Smooth muscle cell (in vitro differentiated cells): Measurements from ENCODE around the gene TGFBR2. TPM values are rescaled to one million over a fixed set of nuclear protein-coding genes. Genes with fewer than 3 reads are reported as not detected.

ENCODE experiments used
- DNase-seq: peaks from one replicate; lab custom pipeline; 2025; ENCODE audit not compliant: unreplicated experiment; lab: John Stamatoyannopoulos, UW
- H2AFZ ChIP-seq: fragments of 200-600 bp; sonication (generic); 2 replicates; pipeline ENCODE4 v1.6.0; 2016; ENCODE audit warnings: antibody characterized with exemption, low read depth, mild to moderate bottlenecking
- H3F3A ChIP-seq: fragments of 200-600 bp; sonication (generic); 2 replicates; pipeline ENCODE4 v1.6.0; 2017; ENCODE audit warnings: antibody characterized with exemption, low read depth
- H3K27ac ChIP-seq: fragments of 200-600 bp; sonication (generic); 2 replicates; pipeline ENCODE4 v1.5.1; 2016; ENCODE audit warnings: low read depth, mild to moderate bottlenecking
- H3K27me3 ChIP-seq: fragments of 200-600 bp; sonication (generic); 2 replicates; pipeline ENCODE4 v1.6.1; 2016; ENCODE audit warnings: low read depth, mild to moderate bottlenecking
- H3K36me3 ChIP-seq: fragments of 200-600 bp; sonication (generic); 2 replicates; pipeline ENCODE4 v1.5.1; 2016; ENCODE audit warnings: low read depth
- H3K4me1 ChIP-seq: fragments of 200-600 bp; sonication (generic); 2 replicates; pipeline ENCODE4 v1.5.1; 2016; ENCODE audit warnings: low read depth
- H3K4me2 ChIP-seq: fragments of 200-600 bp; sonication (generic); 2 replicates; pipeline ENCODE4 v1.6.0; 2016; ENCODE audit warnings: mild to moderate bottlenecking
- H3K4me3 ChIP-seq: fragments of 200-600 bp; sonication (generic); 2 replicates; pipeline ENCODE4 v1.5.1; 2016; ENCODE audit warnings: mild to moderate bottlenecking
- H3K79me2 ChIP-seq: fragments of 200-600 bp; sonication (generic); 2 replicates; pipeline ENCODE4 v1.6.0; 2016; ENCODE audit warnings: low read depth, mild to moderate bottlenecking
- H3K9ac ChIP-seq: fragments of 200-600 bp; sonication (generic); 2 replicates; pipeline ENCODE4 v1.6.0; 2016; ENCODE audit warnings: low read depth
- H3K9me3 ChIP-seq: fragments of 200-600 bp; sonication (generic); replicated peaks from 2 replicates; pipeline ENCODE4 v1.5.1; 2016; ENCODE audit warnings: low read depth
- H4K20me1 ChIP-seq: fragments of 200-600 bp; sonication (generic); 2 replicates; pipeline ENCODE4 v1.6.0; 2016; ENCODE audit warnings: low read depth
- WGBS: methylation state at CpG from one replicate; pipeline ENCODE4 v1.1.7; 2016; ENCODE audit warnings: low lambda C conversion rate; 5-methylcytosine and 5-hydroxymethylcytosine counted together
- polyA plus RNA-seq: library from polyadenylated mRNA; unstranded; fragments of >200 nt; fragmentation: Nextera tagmentation; extraction: Ambion mirVana; gene quantifications from 2 replicates; pipeline ENCODE4 v1.2.1, GENCODE V29; 2016
- total RNA-seq: library from RNA; depleted of rRNA; stranded (reverse); fragments of >200 nt; gene quantifications from 2 replicates; pipeline ENCODE4 v1.2.3, GENCODE V29; 2014
- TF ChIP-seq, protein P1 (sequence below): fragments of 200-600 bp; sonication (generic); IDR thresholded peaks from 2 replicates; pipeline ENCODE4 v1.5.1; 2017; ENCODE audit warnings: borderline replicate concordance, mild to moderate bottlenecking, antibody characterized with exemption; ENCODE audit not compliant: insufficient read depth, poor library complexity, severe bottlenecking

Gene TGFBR2
- total and polyA plus RNA-seq, 2 experiments from 2014 or later = 39.6 to 53.7 TPM

- peaks cover 15% of the 10 kb centered on the region for H3K36me3 ChIP-seq
- no peak for DNase-seq
- no peak overlapping the region for H3K4me3 ChIP-seq
- peaks cover 4% of the 10 kb centered on the region for H3F3A ChIP-seq
- no peaks in the 10 kb centered on the region for H3K9me3 ChIP-seq
- no peaks in the 10 kb centered on the region for H3K79me2 ChIP-seq
- H3K9ac ChIP-seq = no peak overlapping the region
- no peak overlapping the region for H2AFZ ChIP-seq
- H4K20me1 ChIP-seq = no peaks in the 10 kb centered on the region
- H3K27ac ChIP-seq = no peak overlapping the region
- no peaks in the 10 kb centered on the region for H3K27me3 ChIP-seq
- H3K4me2 ChIP-seq = no peak overlapping the region
- TF ChIP-seq, protein P1, sequence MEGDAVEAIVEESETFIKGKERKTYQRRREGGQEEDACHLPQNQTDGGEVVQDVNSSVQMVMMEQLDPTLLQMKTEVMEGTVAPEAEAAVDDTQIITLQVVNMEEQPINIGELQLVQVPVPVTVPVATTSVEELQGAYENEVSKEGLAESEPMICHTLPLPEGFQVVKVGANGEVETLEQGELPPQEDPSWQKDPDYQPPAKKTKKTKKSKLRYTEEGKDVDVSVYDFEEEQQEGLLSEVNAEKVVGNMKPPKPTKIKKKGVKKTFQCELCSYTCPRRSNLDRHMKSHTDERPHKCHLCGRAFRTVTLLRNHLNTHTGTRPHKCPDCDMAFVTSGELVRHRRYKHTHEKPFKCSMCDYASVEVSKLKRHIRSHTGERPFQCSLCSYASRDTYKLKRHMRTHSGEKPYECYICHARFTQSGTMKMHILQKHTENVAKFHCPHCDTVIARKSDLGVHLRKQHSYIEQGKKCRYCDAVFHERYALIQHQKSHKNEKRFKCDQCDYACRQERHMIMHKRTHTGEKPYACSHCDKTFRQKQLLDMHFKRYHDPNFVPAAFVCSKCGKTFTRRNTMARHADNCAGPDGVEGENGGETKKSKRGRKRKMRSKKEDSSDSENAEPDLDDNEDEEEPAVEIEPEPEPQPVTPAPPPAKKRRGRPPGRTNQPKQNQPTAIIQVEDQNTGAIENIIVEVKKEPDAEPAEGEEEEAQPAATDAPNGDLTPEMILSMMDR = no peak
- peaks cover 24% of the 10 kb centered on the region for H3K4me1 ChIP-seq
These were observed 63.9 kb downstream of the TGFBR2 start for GRCh38 chr3:30670292-30670691.

GRCh38 chr3:30671527-30672286 lies 65.3 kb downstream of the TGFBR2 start:
- no peak overlapping the region for H3K9ac ChIP-seq
- no peak overlapping the region for H3K27ac ChIP-seq
- no peak overlapping the region for H3K4me3 ChIP-seq
- TF ChIP-seq, protein P1 = no peak
- peaks cover 15% of the 10 kb centered on the region for H3K36me3 ChIP-seq
- WGBS = 99% methylated on average over 20 of the region's 20 CpGs
- no peaks in the 10 kb centered on the region for H3K79me2 ChIP-seq
- no peak for DNase-seq
- H2AFZ ChIP-seq = no peak overlapping the region
- peaks cover 14% of the 10 kb centered on the region for H3K4me1 ChIP-seq
- no peak overlapping the region for H3K4me2 ChIP-seq
- H4K20me1 ChIP-seq = no peaks in the 10 kb centered on the region
- H3K27me3 ChIP-seq = no peaks in the 10 kb centered on the region
- H3F3A ChIP-seq = no peaks in the 10 kb centered on the region
- no peaks in the 10 kb centered on the region for H3K9me3 ChIP-seq

DNA sequence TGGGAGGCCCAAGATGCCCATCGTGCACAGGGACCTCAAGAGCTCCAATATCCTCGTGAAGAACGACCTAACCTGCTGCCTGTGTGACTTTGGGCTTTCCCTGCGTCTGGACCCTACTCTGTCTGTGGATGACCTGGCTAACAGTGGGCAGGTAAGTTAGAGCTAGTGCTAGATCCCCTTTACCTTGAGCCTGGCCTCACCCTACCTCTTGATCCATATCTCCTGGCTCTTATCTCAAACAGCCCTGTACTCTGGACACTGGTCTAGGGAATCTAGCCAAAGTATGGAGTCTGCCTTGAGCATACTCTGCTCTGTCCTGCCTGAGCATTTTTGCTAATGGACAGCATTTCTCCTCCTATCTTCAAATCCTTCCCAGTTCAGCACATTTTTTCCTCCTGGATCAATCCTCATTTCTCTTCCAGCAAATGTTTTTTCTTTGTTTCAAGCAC lies 65.9 kb downstream of the TGFBR2 start:
- H3K4me3 ChIP-seq = no peak overlapping the region
- peaks cover 15% of the 10 kb centered on the region for H3K36me3 ChIP-seq
- peaks cover 8% of the 10 kb centered on the region for H3K4me1 ChIP-seq
- no peak for DNase-seq
- H3F3A ChIP-seq = no peaks in the 10 kb centered on the region
- H3K79me2 ChIP-seq = no peaks in the 10 kb centered on the region
- no peak overlapping the region for H3K9ac ChIP-seq
- WGBS = 95% methylated on average over 4 of the region's 4 CpGs
- no peak overlapping the region for H3K4me2 ChIP-seq
- TF ChIP-seq, protein P1 = no peak
- H3K9me3 ChIP-seq = no peaks in the 10 kb centered on the region
- H4K20me1 ChIP-seq = no peaks in the 10 kb centered on the region
- H3K27me3 ChIP-seq = no peaks in the 10 kb centered on the region
- H2AFZ ChIP-seq = no peak overlapping the region
- no peak overlapping the region for H3K27ac ChIP-seq

DNA sequence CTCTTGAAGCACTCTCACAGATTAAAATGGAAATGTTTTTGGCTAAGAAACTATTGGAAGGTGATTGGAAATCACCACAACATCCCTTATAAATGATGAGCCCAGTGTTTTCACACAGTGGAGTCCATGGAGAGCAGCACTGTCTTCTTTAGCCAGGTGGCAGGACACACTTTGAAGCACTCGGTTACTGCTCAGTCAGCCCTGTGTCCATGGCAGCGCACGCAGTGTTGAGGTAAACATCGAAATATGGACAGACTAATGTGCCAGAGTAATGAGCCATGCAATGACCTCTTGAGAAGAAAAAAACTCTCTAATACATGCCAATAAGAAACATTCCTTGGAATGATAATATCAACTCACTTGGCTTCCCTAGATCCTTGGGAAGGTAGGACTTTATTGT lies 66.6 kb downstream of the TGFBR2 start:
- no peak overlapping the region for H2AFZ ChIP-seq
- no peak overlapping the region for H3K4me2 ChIP-seq
- H3K27me3 ChIP-seq = no peaks in the 10 kb centered on the region
- peaks cover 1% of the 10 kb centered on the region for H3K4me1 ChIP-seq
- H3K4me3 ChIP-seq = no peak overlapping the region
- WGBS = 98% methylated on average over 4 of the region's 4 CpGs
- no peaks in the 10 kb centered on the region for H4K20me1 ChIP-seq
- no peaks in the 10 kb centered on the region for H3K9me3 ChIP-seq
- H3F3A ChIP-seq = no peaks in the 10 kb centered on the region
- no peak overlapping the region for H3K27ac ChIP-seq
- DNase-seq = no peak
- H3K36me3 ChIP-seq = peaks cover 15% of the 10 kb centered on the region
- TF ChIP-seq, protein P1 = no peak
- no peaks in the 10 kb centered on the region for H3K79me2 ChIP-seq
- no peak overlapping the region for H3K9ac ChIP-seq
